Tibial nerve (tissue), 4 donors: Measurements from ENCODE around the gene GREM2. TPM values are rescaled to one million over a fixed set of nuclear protein-coding genes. Genes with fewer than 3 reads are reported as not detected.

ENCODE experiments used
- DNase-seq, 2 donors: peaks; one replicate each; pipeline ENCODE4 v3.0.0-alpha.2; 2019; ENCODE audit warnings: low spot score in 2 of 2
- H3K27ac ChIP-seq, 4 donors: fragments of 200-600 bp; sonication (generic) in 3 of 4; one replicate each; pipeline ENCODE4 v1.5.1; 2017 to 2019; ENCODE audit warnings: mild to moderate bottlenecking in 1 of 4
- H3K27me3 ChIP-seq, 2 donors: fragments of 200-600 bp; sonication (generic) in 1 of 2; one replicate each; pipeline versions ENCODE4 v1.5.1 to v1.6.0; 2017 to 2019
- H3K36me3 ChIP-seq, 3 donors: fragments of 200-600 bp; sonication (generic); one replicate each; pipeline ENCODE4 v1.5.1; 2018 to 2019
- H3K4me1 ChIP-seq, 4 donors: fragments of 200-600 bp; sonication (generic) in 3 of 4; one replicate each; pipeline ENCODE4 v1.5.1; 2017 to 2019
- H3K4me3 ChIP-seq, 4 donors: fragments of 200-600 bp; sonication (generic) in 3 of 4; one replicate each; pipeline ENCODE4 v1.5.1; 2017 to 2019; ENCODE audit warnings: mild to moderate bottlenecking in 1 of 4, moderate library complexity in 1 of 4
- H3K9me3 ChIP-seq, 4 donors: fragments of 200-600 bp; sonication (generic) in 3 of 4; one replicate each; pipeline ENCODE4 v1.5.1; 2017 to 2019
- EP300 ChIP-seq, 2 donors: sonication (generic); formaldehyde crosslinking; IDR thresholded peaks; one replicate each; pipeline ENCODE4 v1.6.1; 2017; ENCODE audit warnings: antibody characterized with exemption in 2 of 2, mild to moderate bottlenecking in 1 of 2
- POLR2A ChIP-seq, 2 donors: fragments of 450-650 bp; IDR thresholded peaks; one replicate each; pipeline ENCODE4 v1.6.1; 2017; ENCODE audit warnings: antibody characterized with exemption in 2 of 2, mild to moderate bottlenecking in 2 of 2, moderate library complexity in 2 of 2
- WGBS, 2 donors: methylation state at CpG; one replicate each; pipeline ENCODE4 v1.1.5; 2018; 5-methylcytosine and 5-hydroxymethylcytosine counted together
- total RNA-seq, 4 donors: library from RNA; depleted of rRNA; stranded (reverse); fragments of >200 nt; gene quantifications; one replicate each; pipeline ENCODE4 v1.1.0, GENCODE V29; 2016
- TF ChIP-seq, protein P1 (sequence below), 5 experiments: fragments of 200-600 bp in 3 of 5; fragments of 450-650 bp in 2 of 5; sonication (generic) in 3 of 5; IDR thresholded peaks; one replicate each; pipeline ENCODE4 v1.5.1; 2016 to 2019; ENCODE audit warnings: antibody characterized with exemption in 5 of 5, mild to moderate bottlenecking in 3 of 5, moderate library complexity in 2 of 5

GREM2 gene
- total RNA-seq, 4 donors from 2014 or later, result 0.21 to 0.87 (median 0.35) TPM

DNA sequence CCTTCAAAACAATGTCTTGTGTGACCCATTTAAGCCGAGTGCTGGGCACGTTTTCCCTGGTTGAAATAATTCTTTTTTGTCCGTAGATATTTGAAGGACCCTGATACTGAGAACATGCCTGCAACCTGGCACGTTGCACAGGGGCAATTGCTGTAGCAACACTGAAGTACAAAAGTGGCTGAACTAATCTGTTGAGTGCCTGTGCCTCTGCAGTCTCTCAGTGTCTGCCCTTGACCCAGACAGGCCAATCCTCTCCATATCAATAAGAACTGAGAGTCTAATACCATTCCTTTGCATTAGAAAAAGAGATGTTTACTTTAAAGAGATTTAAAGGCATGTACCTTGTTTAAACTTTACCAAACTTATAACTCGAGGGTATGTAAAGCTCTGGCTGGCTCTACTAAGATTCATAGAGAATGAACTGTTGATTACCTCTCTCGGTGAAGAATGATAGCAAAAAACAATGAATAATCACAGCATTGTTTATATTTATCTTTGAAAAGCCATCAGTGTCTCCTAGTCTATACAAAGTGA is 2.4 kb downstream of the GREM2 start:
- TF ChIP-seq, protein P1, sequence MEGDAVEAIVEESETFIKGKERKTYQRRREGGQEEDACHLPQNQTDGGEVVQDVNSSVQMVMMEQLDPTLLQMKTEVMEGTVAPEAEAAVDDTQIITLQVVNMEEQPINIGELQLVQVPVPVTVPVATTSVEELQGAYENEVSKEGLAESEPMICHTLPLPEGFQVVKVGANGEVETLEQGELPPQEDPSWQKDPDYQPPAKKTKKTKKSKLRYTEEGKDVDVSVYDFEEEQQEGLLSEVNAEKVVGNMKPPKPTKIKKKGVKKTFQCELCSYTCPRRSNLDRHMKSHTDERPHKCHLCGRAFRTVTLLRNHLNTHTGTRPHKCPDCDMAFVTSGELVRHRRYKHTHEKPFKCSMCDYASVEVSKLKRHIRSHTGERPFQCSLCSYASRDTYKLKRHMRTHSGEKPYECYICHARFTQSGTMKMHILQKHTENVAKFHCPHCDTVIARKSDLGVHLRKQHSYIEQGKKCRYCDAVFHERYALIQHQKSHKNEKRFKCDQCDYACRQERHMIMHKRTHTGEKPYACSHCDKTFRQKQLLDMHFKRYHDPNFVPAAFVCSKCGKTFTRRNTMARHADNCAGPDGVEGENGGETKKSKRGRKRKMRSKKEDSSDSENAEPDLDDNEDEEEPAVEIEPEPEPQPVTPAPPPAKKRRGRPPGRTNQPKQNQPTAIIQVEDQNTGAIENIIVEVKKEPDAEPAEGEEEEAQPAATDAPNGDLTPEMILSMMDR (IDR thresholded peaks at IDR 0.05), result no peak
- TF ChIP-seq POLR2A (IDR thresholded peaks at IDR 0.05) (no peak), EP300 (IDR thresholded peaks at IDR 0.05) (no peak)
- Histone ChIP-seq H3K4me3 (no peak overlapping the region), H3K27ac (no peak overlapping the region), H3K27me3 (no peaks in the 10 kb centered on the region), H3K4me1 (peaks cover 0 to 20% (median 0%) of the 10 kb centered on the region in 4 donors), H3K9me3 (no peaks in the 10 kb centered on the region), H3K36me3 (no peaks in the 10 kb centered on the region)
- no peak for DNase-seq
- 64 to 68% methylated on average over 6 of the region's 6 CpGs for WGBS, 2 donors

GRCh38 chr1:240608707-240609106 is 3.2 kb downstream of the GREM2 start:
- WGBS, 2 donors, result 29 to 38% methylated on average over 2 of the region's 2 CpGs

DNA sequence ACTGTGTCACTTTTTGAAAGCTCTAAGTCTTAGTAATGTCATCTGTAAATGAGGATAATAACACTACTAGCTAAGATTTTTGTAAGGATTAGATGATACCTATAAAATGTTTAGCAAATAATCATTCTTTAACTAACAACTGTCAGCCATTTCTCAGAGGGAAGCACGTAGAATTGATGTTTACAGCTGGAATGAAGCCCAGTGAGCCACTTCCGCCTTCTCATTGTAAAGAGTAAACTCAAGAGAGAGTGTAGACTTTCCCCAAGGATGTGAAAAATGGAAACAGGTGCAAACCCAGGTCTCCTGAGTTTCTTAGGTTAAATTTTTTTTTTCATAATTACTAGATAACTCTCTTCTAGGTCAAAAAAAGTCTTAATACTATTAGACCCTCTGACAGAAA is 4.9 kb downstream of the GREM2 start:
- Histone ChIP-seq H3K4me3 (no peak overlapping the region), H3K9me3 (no peaks in the 10 kb centered on the region), H3K36me3 (no peaks in the 10 kb centered on the region), H3K27me3 (no peaks in the 10 kb centered on the region), H3K27ac (no peak overlapping the region), H3K4me1 (peaks cover 0 to 5% (median 0%) of the 10 kb centered on the region in 4 donors)
- no peak for DNase-seq
- TF ChIP-seq, protein P1 (IDR thresholded peaks at IDR 0.05), result no peak
- TF ChIP-seq EP300 (IDR thresholded peaks at IDR 0.05) (no peak), POLR2A (IDR thresholded peaks at IDR 0.05) (no peak)
- WGBS, 2 donors, result 56 to 68% methylated on average over 2 of the region's 2 CpGs

More at GRCh38 chr1:240608707-240609106, 3.2 kb downstream of the GREM2 start:
- H3K9me3 ChIP-seq, result no peaks in the 10 kb centered on the region
- DNase-seq, result no peak
- TF ChIP-seq, protein P1 (IDR thresholded peaks at IDR 0.05), result no peak
- no peak for TF ChIP-seq POLR2A (IDR thresholded peaks at IDR 0.05)
- no peak for TF ChIP-seq EP300 (IDR thresholded peaks at IDR 0.05)
- no peaks in the 10 kb centered on the region for H3K36me3 ChIP-seq
- H3K4me1 ChIP-seq, result peaks cover 0 to 20% (median 0%) of the 10 kb centered on the region in 4 donors
- no peak overlapping the region for H3K27ac ChIP-seq
- no peaks in the 10 kb centered on the region for H3K27me3 ChIP-seq
- no peak overlapping the region for H3K4me3 ChIP-seq

DNA sequence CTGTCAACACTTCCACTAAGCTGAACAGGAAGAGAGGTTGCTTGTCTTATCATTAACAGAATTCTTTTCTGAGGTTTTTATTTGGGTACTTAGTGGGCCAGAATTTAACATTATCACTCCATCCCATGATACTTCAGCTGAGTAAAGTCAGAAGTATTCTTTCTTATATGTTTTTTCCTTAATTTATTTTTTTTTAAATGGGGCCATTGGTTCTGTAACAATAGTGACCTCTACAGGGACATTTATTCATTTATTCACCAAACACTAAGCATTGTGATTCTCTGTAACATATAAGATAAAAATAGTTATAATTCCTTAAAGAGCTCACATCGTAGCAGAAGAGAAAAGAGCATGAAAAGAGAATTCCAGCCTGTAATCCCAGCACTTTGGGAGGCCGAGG is 9.8 kb downstream of the GREM2 start:
- WGBS, 2 donors, result 55 to 63% methylated on average over 2 of the region's 2 CpGs
- no peak overlapping the region for H3K27ac ChIP-seq
- H3K9me3 ChIP-seq, result no peaks in the 10 kb centered on the region
- H3K4me1 ChIP-seq, result peaks cover 0 to 5% (median 0%) of the 10 kb centered on the region in 4 donors
- H3K36me3 ChIP-seq, result no peaks in the 10 kb centered on the region
- TF ChIP-seq POLR2A (IDR thresholded peaks at IDR 0.05) (no peak), EP300 (IDR thresholded peaks at IDR 0.05) (no peak)
- TF ChIP-seq, protein P1 (IDR thresholded peaks at IDR 0.05), result no peak
- DNase-seq, result no peak
- H3K4me3 ChIP-seq, result no peak overlapping the region
- H3K27me3 ChIP-seq, result no peaks in the 10 kb centered on the region

- WGBS, 2 donors, result 92 to 94% methylated on average over 6 of the region's 6 CpGs
- Histone ChIP-seq H3K36me3 (no peaks in the 10 kb centered on the region), H3K27ac (no peak overlapping the region), H3K9me3 (no peaks in the 10 kb centered on the region), H3K4me3 (no peak overlapping the region), H3K4me1 (peaks cover 0 to 13% (median 0%) of the 10 kb centered on the region in 4 donors), H3K27me3 (no peaks in the 10 kb centered on the region)
- DNase-seq, result no peak
- no peak for TF ChIP-seq EP300 (IDR thresholded peaks at IDR 0.05)
- TF ChIP-seq, protein P1 (IDR thresholded peaks at IDR 0.05), result no peak
Measured at GRCh38 chr1:240599830-240600229, 12.1 kb downstream of the GREM2 start.
